GM23248 (cell line): ENCODE measurements around the gene STXBP6. TPM values are rescaled to one million over a fixed set of nuclear protein-coding genes. Genes with fewer than 3 reads are reported as not detected.

Experiments
- DNase-seq: peaks from one replicate; pipeline ENCODE4 v3.0.0-alpha.2; 2015
- H2AFZ ChIP-seq: fragments of 200-600 bp; sonication (generic); 2 replicates; pipeline ENCODE4 v1.6.1; 2016; ENCODE audit warnings: antibody characterized with exemption
- H3F3A ChIP-seq: fragments of 200-600 bp; sonication (generic); 2 replicates; pipeline ENCODE4 v1.6.1; 2016; ENCODE audit warnings: mild to moderate bottlenecking, antibody characterized with exemption, mixed run types; ENCODE audit not compliant: insufficient read depth
- H3K27ac ChIP-seq: fragments of 200-600 bp; sonication (generic); 2 replicates; pipeline ENCODE4 v1.5.1; 2016; ENCODE audit warnings: mild to moderate bottlenecking
- H3K27me3 ChIP-seq: fragments of 200-600 bp; sonication (generic); replicated peaks from 2 replicates; pipeline ENCODE4 v1.6.1; 2016; ENCODE audit warnings: mild to moderate bottlenecking; ENCODE audit not compliant: insufficient read depth
- H3K36me3 ChIP-seq: fragments of 200-600 bp; sonication (generic); 2 replicates; pipeline ENCODE4 v1.6.1; 2016; ENCODE audit warnings: low read depth, mild to moderate bottlenecking
- H3K4me1 ChIP-seq: fragments of 200-600 bp; sonication (generic); 2 replicates; pipeline ENCODE4 v1.6.1; 2016; ENCODE audit warnings: mild to moderate bottlenecking; ENCODE audit not compliant: insufficient read depth
- H3K4me2 ChIP-seq: fragments of 200-600 bp; sonication (generic); one replicate; pipeline ENCODE4 v1.6.1; 2016; ENCODE audit warnings: mild to moderate bottlenecking; ENCODE audit not compliant: unreplicated experiment
- H3K4me3 ChIP-seq: fragments of 200-600 bp; sonication (generic); 2 replicates; pipeline ENCODE4 v1.5.1; 2016; ENCODE audit warnings: mild to moderate bottlenecking
- H3K79me2 ChIP-seq: fragments of 200-600 bp; sonication (generic); 2 replicates; pipeline ENCODE4 v1.6.1; 2016; ENCODE audit warnings: mild to moderate bottlenecking; ENCODE audit not compliant: insufficient read depth
- H3K9ac ChIP-seq: fragments of 200-600 bp; sonication (generic); 2 replicates; pipeline ENCODE4 v1.6.1; 2016; ENCODE audit warnings: mild to moderate bottlenecking
- H3K9me2 ChIP-seq: fragments of 200-600 bp; sonication (generic); 2 replicates; pipeline ENCODE4 v1.6.1; 2016; ENCODE audit warnings: mixed run types, mild to moderate bottlenecking, moderate library complexity; ENCODE audit not compliant: insufficient read depth
- H3K9me3 ChIP-seq: fragments of 200-600 bp; sonication (generic); one replicate; pipeline ENCODE4 v1.6.1; 2017; ENCODE audit warnings: low read depth
- H4K20me1 ChIP-seq: fragments of 200-600 bp; sonication (generic); 2 replicates; pipeline ENCODE4 v1.6.0; 2016; ENCODE audit not compliant: insufficient read depth
- EZH2 ChIP-seq: fragments of 200-600 bp; sonication (generic); IDR thresholded peaks from 2 replicates; pipeline ENCODE4 v1.6.1; 2018; ENCODE audit warnings: antibody characterized with exemption, mild to moderate bottlenecking; ENCODE audit not compliant: insufficient read depth, poor library complexity, severe bottlenecking
- EZH2phosphoT487 ChIP-seq: fragments of 200-600 bp; sonication (generic); IDR thresholded peaks from 2 replicates; pipeline ENCODE4 v1.6.1; 2018; ENCODE audit warnings: antibody characterized with exemption, moderate library complexity, mild to moderate bottlenecking, low read depth; ENCODE audit not compliant: insufficient read depth
- WGBS, 2 experiments: methylation state at CpG; one replicate each; pipeline ENCODE4 v1.1.6; 2015 to 2017; ENCODE audit warnings: low lambda C conversion rate in 2 of 2, low coverage in 1 of 2; ENCODE audit errors: missing lambda C conversion rate in 2 of 2; 5-methylcytosine and 5-hydroxymethylcytosine counted together
- in situ Hi-C: fragments of 300-500 bp; cut with MboI; formaldehyde crosslinking; loops from 2 replicates; pipeline ENCODE4 v1.15.0; 2020
- polyA plus RNA-seq: library from polyadenylated mRNA; unstranded; fragments of >200 nt; fragmentation: Nextera tagmentation; extraction: Ambion mirVana; gene quantifications from 2 replicates; pipeline ENCODE4 v1.2.1, GENCODE V29; 2016
- total RNA-seq: library from RNA; depleted of rRNA; stranded (reverse); fragments of >200 nt; shearing (Covaris generic); gene quantifications from 2 replicates; pipeline ENCODE4 v1.2.3, GENCODE V29; 2014

Gene STXBP6
- total and polyA plus RNA-seq, 2 experiments from 2014 or later, result 13.9 to 19.6 TPM

DNA sequence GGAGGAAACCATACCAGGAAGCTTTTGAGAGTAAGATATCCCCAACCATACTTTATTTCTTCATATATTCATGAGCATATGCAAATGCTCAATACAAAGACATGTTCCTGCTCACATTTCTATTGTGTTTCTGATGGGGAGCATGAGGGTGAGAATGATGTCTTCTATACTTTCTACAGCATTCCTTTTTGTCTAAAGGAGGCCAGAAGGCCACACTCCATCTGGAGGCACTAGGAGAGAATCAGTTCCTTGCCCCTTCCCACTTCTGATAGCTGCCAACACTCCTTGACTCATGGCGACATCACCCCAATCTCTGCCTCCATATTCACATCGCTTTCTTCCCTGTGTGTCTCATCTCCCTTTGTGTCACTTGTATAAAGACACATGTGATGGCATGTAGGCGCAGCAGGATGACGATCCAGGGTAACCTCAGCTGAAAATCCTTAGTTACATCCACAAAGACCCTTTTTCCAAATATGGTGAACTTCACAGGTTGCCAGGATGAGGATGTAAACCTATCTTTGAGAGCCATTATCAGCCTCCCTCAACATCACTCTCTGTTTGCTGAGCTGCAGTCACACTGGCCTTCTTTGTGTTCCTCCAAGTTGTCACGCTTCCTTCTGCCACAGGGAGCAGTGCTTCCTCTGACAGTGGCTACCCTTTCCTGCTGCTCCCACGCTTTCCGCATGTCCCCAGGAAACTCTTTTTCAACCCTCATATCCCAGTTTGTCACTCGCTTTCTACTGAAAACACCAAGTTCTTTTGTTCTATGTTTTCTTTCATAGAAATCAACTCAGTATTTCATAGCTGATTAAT, 96.9 kb downstream of the STXBP6 start:
- no peak for DNase-seq
- peaks cover 34% of the 10 kb centered on the region for H3K79me2 ChIP-seq
- H4K20me1 ChIP-seq, result no peaks in the 10 kb centered on the region
- no peak overlapping the region for H3K27ac ChIP-seq
- in situ Hi-C loops, result no loop called here
- no peaks in the 10 kb centered on the region for H3K9me2 ChIP-seq
- H3K27me3 ChIP-seq, result no peaks in the 10 kb centered on the region
- peaks cover under 1% of the 10 kb centered on the region; the same call in 1 of the 2 replicates for H3F3A ChIP-seq
- H3K9ac ChIP-seq, result no peak overlapping the region
- H3K4me2 ChIP-seq, result no peak overlapping the region
- whole genome bisulfite sequencing, 2 experiments, result 89 to 96% methylated on average over 8 of the region's 8 CpGs
- no peaks in the 10 kb centered on the region for H3K9me3 ChIP-seq
- H3K4me1 ChIP-seq, result peaks cover 6% of the 10 kb centered on the region
- no peak overlapping the region for H2AFZ ChIP-seq
- no peaks in the 10 kb centered on the region for H3K36me3 ChIP-seq
- H3K4me3 ChIP-seq, result no peak overlapping the region
- no peak for TF ChIP-seq EZH2
- no peak for TF ChIP-seq EZH2phosphoT487

DNA sequence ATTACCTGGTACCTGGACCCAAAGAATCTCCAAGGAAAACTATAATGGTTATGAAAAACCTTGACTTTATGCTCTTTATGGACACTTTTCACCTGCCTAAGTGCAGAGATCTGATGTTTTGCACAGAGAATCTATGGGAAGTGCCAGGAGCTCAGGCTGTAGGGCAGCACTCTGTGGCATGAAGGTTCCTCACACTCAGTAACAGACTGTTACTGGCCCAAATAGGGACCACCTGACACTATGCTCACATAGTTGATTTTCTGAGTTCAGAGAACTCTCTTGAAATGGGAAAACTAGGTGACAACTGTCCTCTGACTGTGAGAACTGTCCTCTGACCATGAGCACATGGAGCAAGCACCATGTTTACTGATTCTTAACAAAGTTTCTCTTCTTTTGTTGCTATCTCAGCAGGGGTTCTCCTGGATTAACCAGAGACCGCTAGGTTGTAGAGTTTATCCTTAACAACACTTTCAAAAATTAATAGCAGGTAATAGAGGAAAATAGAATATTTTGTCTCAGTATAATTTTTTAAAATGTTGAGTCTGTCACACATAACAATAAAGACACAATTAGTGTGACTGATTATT, 101.6 kb downstream of the STXBP6 start:
- no peaks in the 10 kb centered on the region for H4K20me1 ChIP-seq

DNA sequence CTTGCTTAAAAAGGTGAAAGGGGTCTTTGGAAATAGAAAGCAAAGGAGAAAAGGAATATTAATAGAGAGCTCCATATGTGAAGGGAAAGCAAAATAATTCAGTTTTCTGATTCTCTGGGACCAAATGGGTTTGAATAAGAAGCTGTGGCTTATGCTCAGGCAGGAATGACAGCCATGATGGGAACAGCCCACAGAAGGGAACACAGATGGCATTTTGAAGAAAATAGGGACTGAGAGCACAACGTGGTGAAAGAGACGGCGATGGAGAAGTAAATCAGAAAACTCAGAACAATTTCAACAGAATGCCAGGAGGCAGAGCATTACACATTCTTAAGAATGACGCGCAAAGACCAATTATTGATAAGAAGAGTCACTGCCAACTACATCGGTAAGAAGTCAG, 102.8 kb downstream of the STXBP6 start:
- Histone ChIP-seq H3K4me1 (peaks cover 13% of the 10 kb centered on the region), H4K20me1 (no peaks in the 10 kb centered on the region), H3K36me3 (no peaks in the 10 kb centered on the region), H3K27ac (no peak overlapping the region), H3F3A (peaks cover 19% of the 10 kb centered on the region), H3K9ac (no peak overlapping the region), H3K4me3 (no peak overlapping the region), H3K9me2 (no peaks in the 10 kb centered on the region), H2AFZ (no peak overlapping the region), H3K27me3 (no peaks in the 10 kb centered on the region), H3K9me3 (no peaks in the 10 kb centered on the region), H3K4me2 (no peak overlapping the region), H3K79me2 (peaks cover 29% of the 10 kb centered on the region; the same call in 1 of the 2 replicates)
- TF ChIP-seq EZH2 (no peak), EZH2phosphoT487 (no peak)
- in situ Hi-C loops, result no loop called here
- 78 to 92% methylated on average over 6 of the region's 6 CpGs for WGBS, 2 experiments
- no peak for DNase-seq

More for the DNA sequence above, 101.6 kb downstream of the STXBP6 start:
- no peaks in the 10 kb centered on the region for H3K9me3 ChIP-seq
- H3K9ac ChIP-seq, result no peak overlapping the region
- 95 to 96% methylated on average over 1 of the region's 1 CpG for WGBS, 2 experiments
- in situ Hi-C loops, result no loop called here
- peaks cover 30% of the 10 kb centered on the region; the same call in 1 of the 2 replicates for H3K79me2 ChIP-seq
- H3K4me3 ChIP-seq, result no peak overlapping the region
- peaks cover 7% of the 10 kb centered on the region for H3F3A ChIP-seq
- no peak for DNase-seq
- TF ChIP-seq EZH2phosphoT487, result no peak
- H3K9me2 ChIP-seq, result no peaks in the 10 kb centered on the region
- no peaks in the 10 kb centered on the region for H3K36me3 ChIP-seq
- H2AFZ ChIP-seq, result no peak overlapping the region
- H3K27ac ChIP-seq, result no peak overlapping the region
- peaks cover 3% of the 10 kb centered on the region for H3K4me1 ChIP-seq
- no peak overlapping the region for H3K4me2 ChIP-seq
- H3K27me3 ChIP-seq, result no peaks in the 10 kb centered on the region

DNA sequence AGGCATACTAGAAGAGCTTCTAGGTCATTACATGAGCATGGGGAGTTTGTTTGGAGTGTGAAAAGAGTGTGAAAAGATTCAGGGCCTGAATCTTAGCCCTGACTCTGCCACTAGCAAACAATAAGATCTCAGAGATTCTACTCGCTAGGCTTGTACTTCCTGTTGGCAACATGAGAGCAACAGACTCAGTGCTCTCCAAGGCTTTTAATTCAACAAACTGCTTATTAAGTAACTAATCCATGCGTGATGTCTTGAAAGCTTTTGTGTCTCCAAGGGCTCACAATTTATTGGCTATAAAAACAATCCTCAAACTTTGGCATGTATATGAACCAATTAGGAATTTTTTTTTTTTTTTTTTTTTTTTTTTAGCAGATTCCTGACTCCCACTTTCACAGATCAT, 105.1 kb downstream of the STXBP6 start:
- in situ Hi-C loops, result no loop called here
- peaks cover 17% of the 10 kb centered on the region for H3K4me1 ChIP-seq
- H3K9me3 ChIP-seq, result no peaks in the 10 kb centered on the region
- no peak overlapping the region for H3K27ac ChIP-seq
- H2AFZ ChIP-seq, result no peak overlapping the region
- H3K79me2 ChIP-seq, result peaks cover 28% of the 10 kb centered on the region; the same call in 1 of the 2 replicates
- H3F3A ChIP-seq, result peaks cover 19% of the 10 kb centered on the region
- no peaks in the 10 kb centered on the region for H3K9me2 ChIP-seq
- no peak overlapping the region for H3K4me2 ChIP-seq
- H3K27me3 ChIP-seq, result no peaks in the 10 kb centered on the region
- no peak overlapping the region for H3K4me3 ChIP-seq
- no peaks in the 10 kb centered on the region for H3K36me3 ChIP-seq
- no peak for DNase-seq
- H3K9ac ChIP-seq, result no peak overlapping the region
- TF ChIP-seq EZH2, result no peak
- no peak for TF ChIP-seq EZH2phosphoT487
- no peaks in the 10 kb centered on the region for H4K20me1 ChIP-seq
- WGBS, 2 experiments, result 35 to 38% methylated on average over 2 of the region's 2 CpGs
